GM18858 (cell line): ENCODE results near the gene ZSWIM6.

Experiments
- ATAC-seq: cut with Tn5 transposase; IDR thresholded peaks from one replicate; pipeline ENCODE4 v1.9.1; 2021; ENCODE audit not compliant: unreplicated experiment

The ZSWIM6 gene

DNA sequence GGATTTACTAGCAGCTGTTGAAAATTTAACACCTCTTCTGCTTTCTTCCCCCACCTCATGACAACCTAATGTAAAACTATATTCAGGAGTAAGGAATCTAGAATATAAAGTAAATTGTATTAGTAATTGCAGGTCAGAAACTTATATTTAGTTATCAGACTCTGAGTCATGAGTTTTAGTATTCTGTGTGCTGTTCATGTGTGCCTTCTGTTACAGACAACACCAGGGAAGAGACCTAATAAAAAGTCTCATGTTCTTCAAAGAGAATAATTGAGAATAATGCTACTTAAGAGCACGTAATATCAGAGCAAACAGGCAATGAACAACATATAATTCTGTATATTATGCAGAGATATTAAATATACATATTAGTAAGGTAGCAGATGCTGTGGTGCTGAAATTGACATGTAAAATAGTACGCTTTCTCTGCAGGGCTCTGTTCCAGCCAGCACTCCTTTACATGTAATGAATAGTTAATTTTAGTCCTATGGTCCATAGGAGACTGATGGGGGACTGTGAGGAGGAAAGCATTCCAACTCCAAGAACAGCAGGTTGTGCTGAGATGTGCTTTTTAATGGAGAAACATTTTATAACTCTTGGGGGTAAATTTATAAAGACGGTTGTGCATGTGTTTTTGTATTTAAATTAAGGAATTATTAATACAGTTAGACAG lies 106.4 kb downstream of the ZSWIM6 start:
- no peak for ATAC-seq

DNA sequence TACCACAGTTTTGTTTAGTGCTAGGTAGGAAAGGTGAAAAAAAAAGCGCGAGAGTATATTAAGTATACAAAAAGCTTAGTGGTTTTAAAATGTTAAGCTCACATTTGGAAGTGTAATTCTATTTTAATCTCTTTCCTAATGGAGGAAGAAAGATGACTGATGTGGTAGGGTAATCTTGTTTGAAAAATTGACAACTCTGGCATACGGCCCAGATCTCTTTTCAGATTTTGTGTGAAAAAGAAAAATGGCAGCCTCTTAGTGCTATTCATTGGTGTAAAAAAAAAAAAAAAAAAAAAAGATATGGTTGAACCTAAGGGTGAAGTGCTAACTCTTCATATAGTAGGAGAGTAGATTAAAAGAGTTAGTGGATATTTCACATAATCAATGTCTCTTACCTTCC lies 108.0 kb downstream of the ZSWIM6 start:
- ATAC-seq = no peak

DNA sequence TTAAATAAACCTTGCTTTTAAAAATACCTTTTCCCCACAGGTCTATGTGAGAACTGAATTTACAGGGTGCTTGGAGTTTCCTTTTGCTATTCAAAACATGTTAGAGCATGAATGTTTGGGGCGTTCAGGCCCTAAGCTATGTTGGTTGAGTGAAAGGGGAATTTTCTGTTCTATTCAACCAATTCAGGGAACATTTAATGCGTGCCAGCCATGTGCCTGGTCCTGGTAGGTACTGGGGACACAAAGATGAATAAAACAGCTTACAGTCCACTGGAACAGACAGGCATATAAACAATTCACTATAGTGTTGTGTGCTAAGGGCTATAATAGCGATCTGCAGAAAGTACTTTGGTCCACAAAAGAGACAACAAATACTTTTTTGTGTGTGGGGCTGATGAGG lies 108.5 kb downstream of the ZSWIM6 start:
- ATAC-seq = no peak

DNA sequence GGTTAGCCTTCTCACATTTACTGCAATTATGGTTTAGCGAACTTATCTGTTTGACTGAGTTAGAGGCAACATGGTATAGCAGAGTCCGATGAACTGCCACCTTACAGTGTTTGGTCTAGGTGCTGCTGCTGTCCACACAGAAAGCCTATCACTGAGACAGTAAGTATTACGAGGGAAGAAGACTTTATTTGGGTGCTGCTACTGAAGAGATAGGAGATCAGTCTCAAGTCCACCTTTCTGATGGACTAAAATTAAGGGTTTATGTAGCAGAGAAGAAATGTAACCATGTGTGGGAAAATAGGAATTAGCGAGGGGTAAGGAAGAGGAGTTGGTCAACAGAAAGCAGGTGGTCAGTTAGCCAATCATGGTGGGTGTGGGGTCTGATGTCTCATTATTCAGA lies 109.7 kb downstream of the ZSWIM6 start:
- ATAC-seq = no peak

DNA sequence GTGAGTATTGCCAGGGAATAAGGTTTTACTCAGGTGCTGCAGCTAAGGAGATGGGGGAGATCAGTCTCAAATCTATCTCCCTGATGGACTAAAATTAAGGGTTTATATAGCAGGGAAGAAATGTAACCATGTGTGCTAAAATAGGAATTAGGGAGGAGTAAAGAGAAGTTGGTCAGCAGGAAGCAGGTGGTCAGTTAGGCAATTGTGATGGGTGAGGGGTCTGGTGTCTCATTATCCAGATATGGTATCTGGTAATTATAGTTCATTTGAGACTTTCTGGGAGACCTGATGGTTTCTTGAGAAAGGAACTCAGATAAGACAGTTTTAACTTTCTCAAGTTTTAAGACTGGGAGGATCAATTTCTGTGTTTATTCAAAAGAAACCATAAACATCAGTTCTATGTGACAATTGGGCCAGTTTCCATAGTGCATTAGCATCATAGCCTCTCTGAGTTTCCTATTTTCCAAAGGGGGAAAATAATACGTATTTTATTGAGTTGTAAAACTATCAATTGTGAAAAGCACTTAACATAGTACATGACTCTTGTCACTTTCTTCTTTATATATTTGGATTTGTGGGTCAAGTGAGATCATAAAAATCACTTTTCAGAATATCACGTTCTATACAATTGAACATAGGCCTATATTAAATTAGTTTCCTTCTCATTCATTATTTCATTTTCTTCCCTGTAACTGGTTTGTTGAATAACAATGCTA lies 115.9 kb downstream of the ZSWIM6 start:
- no peak for ATAC-seq

DNA sequence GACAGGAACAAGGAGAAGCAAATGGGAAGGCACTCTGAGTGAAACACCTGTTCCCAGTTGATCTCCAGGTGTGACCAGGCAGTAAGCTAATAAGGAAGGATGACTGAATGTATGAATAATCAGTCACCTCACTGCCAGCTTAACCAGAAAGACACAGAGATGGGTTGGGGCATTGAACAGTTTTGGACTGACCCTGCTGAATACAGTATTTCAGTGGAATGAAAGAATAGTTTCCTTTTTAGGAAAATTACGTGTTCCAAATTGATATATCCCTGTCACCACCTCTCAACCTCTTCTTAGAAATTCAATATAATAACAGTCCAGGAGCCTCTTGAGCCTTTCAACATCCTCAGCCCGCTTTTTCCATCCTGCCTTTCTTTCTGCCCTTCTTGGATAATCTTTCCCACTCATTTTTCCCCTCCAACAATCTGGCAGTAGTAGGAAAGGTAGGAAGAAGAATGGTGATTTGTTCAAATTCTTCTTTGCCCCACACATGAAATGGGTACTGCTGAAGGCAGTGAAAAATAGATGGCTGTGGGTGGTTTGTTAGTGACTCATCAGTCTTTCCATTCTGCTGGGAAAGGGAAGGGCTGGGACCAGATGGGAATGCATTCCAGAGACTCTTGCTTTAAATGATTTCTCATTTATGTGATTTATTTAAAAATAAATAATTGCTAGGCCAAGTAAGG lies 117.9 kb downstream of the ZSWIM6 start:
- ATAC-seq = no peak

DNA sequence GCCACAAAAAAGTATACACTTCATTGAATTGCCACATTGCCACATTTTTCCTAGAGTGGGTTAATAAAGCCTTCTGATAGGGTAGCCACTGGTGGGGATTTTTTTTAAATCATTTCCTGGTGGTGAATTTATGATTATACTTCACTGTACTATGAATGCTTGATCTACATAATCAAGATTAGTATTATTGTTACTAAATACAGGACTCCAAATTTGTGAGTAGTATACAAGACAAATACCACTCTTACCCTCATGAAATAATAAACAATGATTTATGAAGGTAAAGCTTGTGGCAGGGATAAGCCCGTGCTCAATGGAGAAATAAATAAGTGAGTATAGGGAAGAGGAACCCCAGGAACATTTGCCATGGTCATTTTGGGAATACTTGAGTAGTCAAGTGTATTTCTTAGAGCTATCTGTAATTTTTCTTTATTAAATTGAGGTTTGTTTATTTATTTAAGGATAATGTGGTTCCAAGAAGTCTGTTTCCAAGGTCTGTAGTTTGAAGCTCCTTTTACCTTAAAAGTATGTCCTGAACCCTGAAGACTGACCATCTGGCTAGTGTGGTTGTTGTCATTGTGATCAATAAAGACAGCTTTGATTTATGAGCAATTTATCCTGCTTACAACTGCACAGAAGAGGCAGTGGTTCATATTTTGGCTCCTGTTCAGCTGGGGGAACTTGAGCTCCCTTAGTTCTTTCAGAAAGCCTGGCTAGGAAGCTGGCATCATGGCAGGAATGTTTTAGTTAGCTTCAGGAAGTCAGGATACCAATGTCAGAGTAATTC lies 118.6 kb downstream of the ZSWIM6 start:
- no peak for ATAC-seq

DNA sequence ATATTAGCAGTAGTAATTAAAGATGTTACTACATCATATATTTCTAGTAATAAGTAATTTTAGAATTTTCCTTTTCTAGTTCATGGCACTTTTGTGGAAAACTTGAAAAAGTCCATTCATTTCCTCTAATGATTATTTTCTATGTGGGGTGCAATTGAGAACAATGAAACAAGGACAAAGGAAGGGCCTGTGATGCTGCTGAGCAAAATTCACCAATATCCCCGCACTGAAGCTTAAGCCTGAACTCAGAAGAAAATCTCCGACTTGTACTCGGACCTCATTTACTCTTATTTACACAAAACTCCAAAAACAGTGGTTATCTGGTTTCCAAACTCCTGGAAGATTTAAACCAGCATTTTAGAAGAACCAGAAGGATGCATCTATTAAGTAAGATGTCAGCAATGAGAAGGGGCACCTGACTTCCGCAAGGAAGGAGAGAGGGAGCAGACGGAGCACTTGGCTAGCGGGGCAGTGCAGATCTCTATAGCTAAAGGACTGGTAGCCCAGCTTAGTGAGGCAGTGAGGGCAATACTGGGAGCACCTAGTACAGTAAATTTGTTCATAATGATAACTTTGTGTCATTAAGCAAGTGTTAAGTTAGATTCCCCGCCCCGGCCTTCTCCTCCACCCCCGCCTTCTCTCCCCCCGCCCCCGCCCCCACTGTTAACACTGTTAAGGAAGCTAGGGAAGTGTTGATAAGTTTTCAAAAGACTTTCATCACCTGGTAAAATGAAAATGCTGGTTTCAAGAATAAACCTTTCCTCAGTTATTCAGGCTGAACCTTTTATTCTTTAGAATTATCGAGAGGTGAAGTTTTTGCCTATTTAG lies 123.3 kb downstream of the ZSWIM6 start:
- no peak for ATAC-seq

DNA sequence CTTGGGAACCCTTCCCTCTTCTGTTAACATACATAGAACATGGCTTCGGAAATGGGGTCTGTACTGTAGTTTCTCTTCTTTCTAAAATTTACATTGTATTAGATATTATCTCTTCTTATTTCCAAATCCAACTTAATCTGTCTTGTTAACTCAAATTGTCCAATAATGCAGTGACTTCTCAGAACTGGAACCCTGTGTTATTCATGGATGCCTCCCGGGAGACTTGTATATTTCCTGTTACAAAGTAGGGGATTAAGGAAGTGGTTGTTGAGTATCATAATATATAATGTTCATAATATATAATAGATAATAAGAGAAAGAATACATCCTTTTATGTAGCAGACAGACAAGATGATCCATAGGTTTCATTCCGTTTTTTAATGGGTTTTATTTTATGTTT lies 128.4 kb downstream of the ZSWIM6 start:
- no peak for ATAC-seq

DNA sequence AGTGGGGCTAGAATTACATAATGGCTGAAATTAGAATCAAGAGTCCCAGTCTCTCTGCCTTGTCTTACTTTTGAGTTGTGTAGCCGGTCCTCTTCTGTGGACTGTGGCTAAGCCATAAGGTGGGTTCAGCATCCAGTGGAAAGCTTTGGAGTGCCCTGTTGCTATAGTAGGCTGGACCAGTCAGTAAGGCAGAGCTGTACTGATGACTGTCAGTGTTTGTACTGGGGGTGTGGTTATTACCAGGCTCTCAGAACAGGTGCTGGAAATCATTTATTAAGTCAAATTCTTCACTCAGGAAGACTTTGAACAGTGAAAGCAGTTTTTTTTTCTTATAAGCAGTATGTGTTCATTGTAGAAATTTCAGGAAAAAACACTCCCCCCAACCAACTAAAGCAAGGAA lies 129.4 kb downstream of the ZSWIM6 start:
- no peak for ATAC-seq

DNA sequence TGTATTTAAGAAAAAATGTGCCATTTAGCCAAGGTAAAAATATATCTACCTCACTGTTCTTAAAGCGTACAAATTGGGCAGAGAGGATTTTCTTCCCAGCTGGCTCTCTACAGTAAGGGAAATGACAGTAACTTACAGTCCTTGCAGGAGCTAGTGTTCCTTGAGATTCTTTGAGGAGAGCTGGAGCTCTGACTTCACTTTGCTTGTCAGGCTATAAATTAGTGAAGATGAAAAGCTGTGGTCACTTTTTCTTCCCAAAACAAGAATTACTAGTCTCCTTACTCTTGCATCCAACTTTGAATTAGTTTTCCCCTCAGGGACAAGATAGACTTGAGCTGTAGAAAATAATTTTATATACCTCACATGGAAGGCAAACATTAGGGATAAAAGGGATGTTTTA lies 129.9 kb downstream of the ZSWIM6 start:
- ATAC-seq = no peak

DNA sequence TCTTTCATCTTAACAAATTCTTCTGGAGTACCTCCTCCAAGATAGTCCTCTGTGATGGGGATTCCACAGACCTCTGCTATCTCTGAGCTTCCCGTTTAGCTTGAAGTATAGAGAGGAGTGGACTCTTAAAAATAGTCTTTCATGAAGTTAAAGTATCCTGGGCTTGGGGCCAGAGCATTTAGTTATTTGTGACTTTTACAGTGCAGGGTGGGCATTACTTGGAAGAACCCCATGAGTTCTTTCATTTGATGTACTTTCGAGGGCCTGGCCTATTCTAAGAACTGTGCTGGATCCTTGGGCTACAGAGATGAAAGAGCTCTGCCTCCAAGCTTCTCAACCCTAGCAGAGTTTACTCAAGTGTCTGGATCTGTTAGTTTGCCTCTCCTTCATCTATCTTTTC lies 131.5 kb downstream of the ZSWIM6 start:
- ATAC-seq = no peak

DNA sequence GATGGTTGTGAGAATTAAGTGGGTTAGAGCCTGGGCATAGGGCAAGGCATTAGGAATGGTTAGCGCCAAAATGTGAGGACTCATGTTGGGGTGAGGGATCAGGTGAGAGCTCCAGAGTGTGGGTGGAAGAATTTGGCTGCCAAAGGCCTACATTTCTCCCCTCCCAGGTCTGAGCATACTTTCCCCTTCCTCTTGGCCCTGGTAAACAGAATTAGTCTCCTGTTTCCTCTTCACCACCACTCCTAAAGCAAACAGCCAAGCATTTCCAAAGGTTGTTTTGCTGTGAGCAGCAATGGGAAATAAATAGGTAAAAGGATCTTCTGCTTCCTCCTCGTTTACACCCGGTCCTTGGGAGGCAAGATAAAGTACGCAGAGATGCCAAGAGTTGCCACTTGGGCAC lies 132.5 kb downstream of the ZSWIM6 start:
- ATAC-seq = no peak

DNA sequence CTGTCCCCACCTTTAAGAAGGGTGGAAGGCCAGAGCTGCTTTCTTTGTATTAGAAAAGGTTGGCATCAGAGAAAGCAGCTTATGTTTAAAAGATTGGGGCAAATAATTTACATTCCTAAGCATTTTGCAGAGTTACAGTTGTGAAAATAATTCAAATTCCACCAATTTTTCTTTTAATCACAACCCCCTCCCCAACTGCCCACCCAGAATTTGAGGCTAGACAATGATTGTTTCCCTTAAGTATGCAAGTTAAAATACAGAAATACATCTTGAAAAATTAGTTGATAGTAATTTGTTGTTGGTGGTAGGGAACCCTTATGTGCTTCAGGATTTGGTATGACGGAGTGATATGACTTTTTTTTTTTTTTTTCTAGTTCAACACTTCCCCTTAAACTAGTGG lies 133.0 kb downstream of the ZSWIM6 start:
- ATAC-seq = no peak

DNA sequence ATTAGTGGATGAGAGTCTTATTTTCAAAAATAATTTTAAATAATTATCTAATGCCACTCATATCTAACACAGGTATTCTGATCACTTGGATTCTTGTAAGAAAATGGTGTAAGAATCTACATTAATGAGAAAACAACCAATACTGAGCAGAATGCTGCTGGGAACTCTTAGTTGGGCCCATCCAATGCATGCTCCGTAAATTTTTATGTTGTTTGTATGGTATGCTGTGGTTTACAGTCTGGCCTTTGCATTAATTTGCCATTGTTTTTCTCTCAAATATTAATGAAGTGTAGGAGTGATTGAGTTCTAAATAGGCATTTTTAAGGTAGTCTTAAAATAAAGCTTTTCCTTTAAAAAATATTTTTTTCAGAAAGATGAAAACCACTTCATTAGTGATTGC lies 133.4 kb downstream of the ZSWIM6 start:
- no peak for ATAC-seq

DNA sequence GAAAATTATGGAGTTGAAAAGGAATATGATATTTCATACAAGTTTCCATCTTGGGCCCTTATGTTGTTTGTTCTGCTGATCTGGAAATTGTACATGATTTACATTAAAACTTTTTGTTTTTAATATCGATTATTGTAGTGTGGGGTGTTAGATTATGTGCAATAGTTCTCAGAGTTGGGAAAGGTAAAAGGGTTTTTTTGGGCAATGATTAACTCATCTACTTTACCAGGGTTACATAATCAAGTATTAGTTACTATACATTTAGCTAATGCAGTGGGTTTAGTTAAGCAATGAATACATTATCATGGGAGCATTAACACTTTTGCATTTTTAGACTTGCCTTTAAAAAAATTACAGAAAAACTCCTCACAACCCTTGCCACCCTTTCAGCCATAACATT lies 134.0 kb downstream of the ZSWIM6 start:
- ATAC-seq = no peak

DNA sequence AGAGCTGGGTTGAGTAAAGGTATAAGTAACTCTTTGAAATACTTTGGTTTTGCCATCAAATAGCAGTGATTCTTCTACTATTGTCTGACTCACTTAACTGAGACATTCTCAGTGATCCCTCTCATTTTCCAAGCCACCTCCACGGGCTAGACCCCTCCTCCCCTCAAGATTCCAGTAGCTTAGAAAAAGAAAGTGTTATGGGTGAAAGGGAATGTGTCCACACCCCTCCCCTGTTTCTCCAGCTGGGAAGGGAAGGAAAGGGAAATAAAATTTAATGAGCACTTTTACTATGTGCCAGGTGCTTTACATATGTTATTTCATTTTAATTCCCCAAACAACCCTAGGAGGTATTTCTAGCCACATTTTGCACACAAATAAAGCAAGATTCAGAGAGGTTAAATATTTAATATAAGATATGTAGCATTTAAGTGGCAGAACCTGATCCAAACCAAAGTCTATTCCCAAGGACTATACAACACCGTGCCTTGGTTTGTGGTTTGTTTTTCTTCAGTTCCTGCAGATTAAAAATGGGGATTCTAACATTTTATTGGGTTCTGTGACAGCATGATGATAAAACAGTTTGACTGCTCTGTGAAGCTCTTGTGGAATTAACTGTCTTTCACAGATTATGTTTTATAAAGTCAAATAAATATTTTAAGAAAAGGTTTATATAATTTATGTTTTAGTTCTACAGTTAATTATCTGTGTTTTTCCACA lies 135.9 kb downstream of the ZSWIM6 start:
- ATAC-seq = no peak

DNA sequence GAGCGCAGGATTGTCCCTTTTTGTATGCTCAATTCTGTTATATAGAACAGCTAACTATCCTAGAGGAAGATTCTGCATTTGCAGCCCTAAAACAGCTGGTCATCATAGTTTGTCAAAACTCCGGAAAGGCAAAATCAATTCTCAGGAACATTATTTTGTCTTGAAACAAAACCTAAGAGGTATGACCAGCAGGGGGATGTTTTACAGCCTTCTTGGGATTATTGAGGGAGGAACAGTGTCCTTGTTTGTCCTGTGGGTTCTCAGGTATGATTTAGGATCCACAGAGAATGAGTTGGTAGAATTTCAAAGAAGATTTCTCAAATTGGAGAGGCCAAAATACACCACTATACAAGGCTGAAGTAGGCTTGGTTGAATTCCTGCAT lies 136.4 kb downstream of the ZSWIM6 start:
- no peak for ATAC-seq

DNA sequence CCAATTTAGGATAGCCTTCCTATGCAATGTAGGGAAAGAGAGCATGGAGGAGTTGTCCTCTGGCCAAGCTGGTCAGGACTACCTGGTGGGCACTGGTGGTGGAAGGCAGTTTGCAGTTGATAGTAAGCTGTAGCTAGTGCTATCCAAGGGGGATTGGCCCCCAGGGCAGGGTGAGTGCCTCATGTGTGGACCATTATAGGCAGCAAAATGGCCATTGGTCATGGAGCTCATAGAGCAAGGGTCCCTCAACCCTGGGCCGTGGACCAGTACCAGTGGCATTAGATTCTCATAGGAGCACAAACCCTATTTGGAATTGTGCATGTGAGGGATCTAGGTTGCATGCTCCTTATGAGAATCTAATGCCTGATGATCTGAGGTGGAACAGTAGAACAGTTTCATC lies 139.3 kb downstream of the ZSWIM6 start:
- no peak for ATAC-seq
